Suppressor macrophage (primary cell): Measurements from ENCODE around the gene IGF2.

Experiments used
- DNase-seq, 4 experiments: peaks; one replicate each; pipeline ENCODE4 v3.0.0-alpha.2; 2020 to 2022

IGF2 gene

DNA sequence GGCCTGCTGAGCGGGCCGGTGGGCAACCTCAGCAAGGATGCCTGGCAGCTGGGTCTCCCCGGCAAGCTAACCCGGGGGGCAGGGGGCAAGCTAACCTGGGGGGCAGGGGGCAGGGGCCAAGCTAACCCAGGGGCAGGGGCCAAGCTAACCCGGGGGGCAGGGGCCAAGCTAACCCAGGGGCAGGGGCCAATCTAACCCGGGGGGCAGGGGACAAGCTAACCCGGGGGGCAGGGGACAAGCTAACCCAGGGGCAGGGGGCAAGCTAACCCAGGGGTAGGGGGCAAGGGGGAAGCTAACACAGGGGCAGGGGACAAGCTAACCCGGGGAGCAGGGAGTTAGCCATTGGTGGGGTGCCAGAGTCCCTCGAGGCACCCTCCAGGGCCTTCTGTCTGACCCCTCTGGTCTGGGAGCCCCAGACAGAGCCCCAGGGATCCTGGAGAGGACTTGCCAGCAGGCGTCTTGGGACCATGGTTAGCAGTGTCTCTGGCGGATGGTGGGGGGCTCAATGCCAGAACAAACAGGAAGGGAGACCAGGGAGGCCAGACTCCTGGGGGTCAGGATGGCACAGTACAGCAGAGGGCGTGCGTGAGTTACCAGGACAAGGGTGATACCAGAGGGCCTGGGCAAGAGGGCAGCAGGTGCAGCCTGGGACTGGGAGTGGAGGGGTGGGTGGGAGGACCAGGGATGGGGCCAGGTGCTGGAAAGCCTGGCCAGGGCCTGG, 16.1 kb downstream of the IGF2 start:
- no peak for DNase-seq

DNA sequence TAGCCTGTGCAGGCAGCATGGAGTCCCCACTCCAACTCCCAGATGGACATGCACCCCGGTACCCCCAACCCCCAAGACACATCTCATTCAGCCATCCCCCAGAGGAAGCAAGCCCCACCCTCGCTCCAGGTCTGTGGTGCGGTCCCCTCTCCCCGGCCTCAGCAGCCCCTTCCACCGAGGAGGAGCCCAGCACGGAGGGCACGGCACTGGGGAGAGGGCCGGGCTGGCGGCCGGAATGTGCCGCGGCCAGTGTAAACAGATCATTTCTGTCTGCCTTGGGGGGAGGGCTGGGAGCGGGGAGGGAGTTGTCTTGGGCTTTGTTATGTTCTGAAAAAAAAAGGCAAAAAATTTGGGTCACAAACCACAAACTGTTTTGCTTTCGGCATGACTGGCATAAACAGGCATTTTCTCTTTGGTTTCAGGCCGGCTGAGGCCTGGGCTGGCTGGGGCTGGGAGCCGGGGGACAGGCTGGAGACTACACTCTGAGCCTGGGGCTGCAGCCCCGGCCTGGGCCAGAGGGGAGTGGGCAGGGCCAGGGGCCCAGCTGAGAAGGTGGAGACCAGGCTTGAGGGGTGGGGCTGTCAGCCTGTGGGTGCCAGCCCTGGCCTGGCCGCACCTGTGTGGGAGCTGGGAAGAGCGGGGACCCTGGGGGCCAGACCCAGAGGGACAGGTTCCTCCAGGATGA, 16.8 kb downstream of the IGF2 start:
- DNase-seq = no peak

DNA sequence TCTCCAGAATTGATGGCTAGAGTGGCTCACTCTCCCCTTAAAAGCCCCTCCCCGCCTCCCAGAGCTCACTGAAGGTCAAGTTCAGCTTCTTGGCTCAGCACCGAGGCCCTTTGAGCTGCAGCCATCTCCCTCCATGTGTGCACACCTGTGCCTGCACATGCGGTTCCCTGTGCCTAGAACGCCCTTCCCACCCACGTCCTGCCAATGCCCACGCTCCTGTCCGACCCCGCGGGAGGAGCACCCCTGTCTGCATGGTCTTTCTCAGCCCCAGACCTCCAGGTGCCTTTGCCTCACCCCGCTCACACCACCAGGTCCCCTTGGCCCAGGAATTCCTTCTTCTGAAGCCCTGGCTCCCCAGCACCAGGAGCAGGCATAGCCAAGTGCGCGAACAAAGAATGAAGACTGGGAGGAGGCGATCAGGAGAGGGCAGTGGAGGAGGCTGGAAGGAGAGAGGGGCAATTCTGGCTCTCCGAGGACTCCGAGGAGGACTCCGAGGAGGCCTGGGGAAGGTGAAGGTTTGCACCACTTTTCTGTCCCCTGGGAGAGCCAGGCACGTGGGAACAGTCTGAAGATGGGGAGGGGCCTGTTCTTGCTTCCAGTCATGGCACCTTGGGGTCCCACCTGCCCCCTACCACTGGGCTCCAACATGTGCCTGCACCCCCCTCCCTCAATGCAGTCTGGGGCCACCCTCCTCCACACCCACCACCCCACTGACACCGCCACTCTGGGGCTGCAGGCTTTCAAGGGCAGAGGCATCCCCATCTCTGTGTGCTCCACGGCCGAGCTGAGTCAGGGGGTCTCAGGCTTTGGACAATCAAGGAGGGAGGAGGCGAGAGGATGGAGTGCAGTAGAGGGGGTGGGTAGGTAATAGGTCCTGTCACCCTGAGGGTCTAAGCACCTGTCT, 17.7 kb downstream of the IGF2 start:
- DNase-seq = no peak

GRCh38 chr11:2120359-2121100, 18.7 kb downstream of the IGF2 start:
- no peak for DNase-seq

DNA sequence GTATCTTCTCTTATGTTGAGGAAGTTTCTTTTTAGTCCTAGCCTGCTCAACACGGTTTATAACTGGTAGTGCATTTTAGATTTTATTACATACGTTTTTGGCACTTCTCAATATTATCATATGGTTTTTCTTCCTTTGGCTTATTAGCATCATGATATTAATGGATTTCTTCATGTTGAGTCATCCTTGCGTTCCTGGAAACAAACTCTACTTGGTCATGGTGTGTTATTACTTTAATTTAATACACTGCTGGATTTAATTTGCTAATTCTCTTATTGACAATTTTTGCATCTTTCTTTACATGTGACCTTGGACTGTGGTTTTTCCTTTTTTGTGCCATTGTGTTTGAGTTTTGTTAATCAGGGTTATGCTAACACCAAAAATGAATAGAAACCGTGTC, 20.5 kb downstream of the IGF2 start:
- no peak for DNase-seq

GRCh38 chr11:2116680-2117079, 22.5 kb downstream of the IGF2 start:
- DNase-seq = no peak

DNA sequence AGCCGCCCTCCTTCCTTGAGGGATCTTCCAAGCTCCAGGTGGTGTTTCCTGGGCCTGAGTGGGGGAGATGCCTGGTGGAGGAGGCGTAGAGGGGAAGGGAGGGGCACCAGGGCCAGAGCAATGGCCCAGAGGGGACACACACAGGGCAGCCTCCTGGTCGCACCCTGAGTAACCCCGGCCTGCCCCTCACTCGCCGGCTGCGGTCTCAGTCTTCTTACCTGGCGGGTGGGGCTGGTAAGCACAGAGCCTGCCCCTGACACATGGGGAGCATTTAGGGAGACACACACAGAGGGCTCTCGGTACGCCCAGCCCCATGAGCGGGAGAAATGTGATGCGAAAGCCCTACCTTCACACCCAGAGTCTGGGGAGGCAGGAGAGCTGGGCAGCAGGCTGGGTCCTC, 23.9 kb downstream of the IGF2 start:
- DNase-seq = no peak

GRCh38 chr11:2114430-2115241, 24.6 kb downstream of the IGF2 start:
- DNase-seq = no peak

DNA sequence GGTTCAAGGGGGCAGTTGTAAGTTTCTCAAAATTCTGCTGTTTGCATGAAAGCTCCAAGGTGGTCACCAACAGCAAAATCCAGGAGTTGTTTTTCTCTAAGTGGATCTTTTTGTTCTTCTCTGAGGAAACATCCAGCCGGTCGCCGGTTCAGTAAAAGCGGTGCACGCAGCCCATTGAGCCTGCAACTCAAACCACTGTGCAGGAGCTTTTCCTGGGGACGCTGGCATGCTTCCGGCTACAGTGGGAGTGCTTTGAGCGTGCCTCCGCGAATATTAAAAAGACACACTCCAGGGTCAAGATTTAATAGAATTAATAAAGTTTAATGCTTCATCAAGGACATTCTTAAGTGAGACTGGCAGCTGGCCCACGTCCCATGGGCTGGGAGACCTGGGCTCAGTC, 25.4 kb downstream of the IGF2 start:
- DNase-seq = no peak

- DNase-seq = no peak
Measured at GRCh38 chr11:2110521-2110920, 28.7 kb downstream of the IGF2 start.

GRCh38 chr11:2109541-2110019, 29.6 kb downstream of the IGF2 start:
- peak in 1 of 4 experiments; percentile 12 for DNase-seq

GRCh38 chr11:2108675-2109491, 30.3 kb downstream of the IGF2 start:
- DNase-seq = no peak

- DNase-seq = no peak
Measured at GRCh38 chr11:2107941-2108630, 31.1 kb downstream of the IGF2 start.

DNA sequence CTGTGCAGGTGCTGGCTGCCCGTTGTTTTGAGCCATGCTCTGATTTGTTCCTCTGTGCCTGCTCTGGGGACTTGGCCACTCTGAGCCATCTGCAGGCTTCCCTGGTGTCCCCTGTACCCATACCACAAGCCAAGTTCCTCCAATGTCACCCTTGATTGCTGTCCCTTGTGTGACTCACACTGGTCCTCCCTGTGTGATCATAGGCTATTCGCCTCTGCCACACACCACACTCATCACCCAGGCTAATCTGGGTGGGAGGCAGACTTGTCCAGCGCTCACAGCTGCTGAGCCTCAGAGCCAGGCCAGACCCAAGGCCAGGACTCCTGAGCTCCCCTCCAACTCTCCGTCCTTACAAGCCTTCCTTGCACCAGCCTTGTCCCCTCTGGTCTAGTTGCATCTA, 31.7 kb downstream of the IGF2 start:
- peak in 1 of 4 experiments; percentile 10 for DNase-seq

DNA sequence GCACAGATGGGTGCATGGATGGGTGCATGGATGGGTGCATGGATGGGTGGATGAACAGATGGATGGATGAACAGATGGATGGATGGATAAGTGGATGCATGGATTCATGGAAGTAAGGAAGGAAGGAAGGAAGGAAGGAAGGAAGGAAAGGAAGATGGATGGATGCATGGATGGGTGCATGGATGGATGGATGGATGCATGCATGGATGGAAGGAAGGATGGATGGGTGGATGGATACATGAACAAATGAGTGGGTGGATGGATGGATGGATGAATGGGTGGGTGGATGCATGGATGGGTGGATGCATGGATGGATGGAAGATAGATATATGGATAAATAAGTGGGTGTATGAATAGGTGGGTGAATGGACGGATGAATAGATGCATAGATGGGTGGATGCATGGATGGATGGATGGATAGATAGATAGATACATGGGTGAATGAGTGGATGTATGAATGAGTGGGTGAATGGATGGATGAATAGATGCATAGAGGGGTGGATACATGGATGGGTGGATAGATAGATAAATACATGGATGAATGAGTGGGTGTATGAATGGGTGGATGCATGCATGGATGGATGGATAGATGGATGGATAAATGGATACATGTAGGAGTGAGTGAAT, 32.5 kb downstream of the IGF2 start:
- no peak for DNase-seq

GRCh38 chr11:2105511-2105910, 33.7 kb downstream of the IGF2 start:
- DNase-seq = no peak

DNA sequence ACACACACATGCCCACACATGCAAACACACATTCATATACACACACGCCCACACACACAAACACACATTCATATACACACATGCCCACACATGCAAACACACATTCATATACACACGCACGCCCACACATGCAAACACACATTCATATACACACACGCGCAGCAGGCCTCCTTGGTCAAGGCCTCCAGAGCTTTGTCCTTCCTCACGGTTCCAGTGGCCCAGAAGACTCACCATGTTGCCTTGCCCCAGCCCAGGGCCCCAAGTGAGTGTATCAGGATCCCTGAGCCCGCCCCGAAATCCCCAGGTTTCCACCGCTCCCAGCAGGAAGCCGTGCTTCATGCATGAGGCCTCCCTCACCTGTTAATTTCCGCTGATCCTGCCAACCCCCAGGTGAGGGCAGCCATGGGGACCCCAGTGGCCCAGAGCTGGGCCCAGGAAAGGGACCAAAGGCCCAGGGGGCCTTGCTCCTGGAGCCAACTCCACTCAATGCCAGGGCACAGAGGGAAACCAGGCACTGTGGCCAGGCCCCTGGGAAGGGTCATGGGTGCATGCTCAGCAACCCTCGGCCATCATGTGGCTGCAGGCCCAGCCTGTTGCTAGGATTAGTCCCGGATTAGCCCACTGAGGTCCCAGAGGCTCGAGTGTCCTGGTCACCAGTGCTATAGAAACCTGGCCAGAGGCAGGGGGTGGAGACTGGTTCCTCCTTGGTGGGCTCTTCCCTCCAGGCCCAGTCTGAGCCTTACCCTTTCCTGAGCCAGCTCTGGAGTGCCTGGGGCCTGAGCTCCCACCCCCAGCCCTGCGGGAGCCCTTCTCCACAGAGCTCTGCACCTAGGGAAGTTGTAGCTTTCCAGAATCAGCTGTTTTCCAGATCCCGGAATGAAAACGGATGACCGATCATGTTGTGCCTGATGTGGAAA, 34.4 kb downstream of the IGF2 start:
- DNase-seq = no peak
